WTC11 (cell line): Measurements from ENCODE around the gene RITA1.

ENCODE experiments used
- FOXP1 ChIP-seq: sonication (generic); formaldehyde crosslinking; IDR thresholded peaks from 2 replicates; pipeline ENCODE4 v1.8.0; 2022; ENCODE audit warnings: missing genetic modification reagents, mild to moderate bottlenecking, moderate library complexity, borderline replicate concordance
- JUN ChIP-seq: sonication (generic); formaldehyde crosslinking; IDR thresholded peaks from 2 replicates; pipeline ENCODE4 v1.8.0; 2023; ENCODE audit warnings: mild to moderate bottlenecking, missing genetic modification reagents
- KAT7 ChIP-seq: sonication (generic); formaldehyde crosslinking; IDR thresholded peaks from 2 replicates; pipeline ENCODE4 v1.8.1; 2023; ENCODE audit warnings: missing genetic modification reagents, mild to moderate bottlenecking, borderline replicate concordance
- RELA ChIP-seq: sonication (generic); formaldehyde crosslinking; IDR thresholded peaks from 2 replicates; pipeline ENCODE4 v1.8.1; 2022; ENCODE audit warnings: missing genetic modification reagents, mild to moderate bottlenecking, borderline replicate concordance
- SMAD3 ChIP-seq: sonication (generic); formaldehyde crosslinking; IDR thresholded peaks from 2 replicates; pipeline ENCODE4 v1.8.0; 2022; ENCODE audit warnings: missing genetic modification reagents, mild to moderate bottlenecking, borderline replicate concordance
- ZNF317 ChIP-seq: sonication (generic); formaldehyde crosslinking; IDR thresholded peaks from 2 replicates; pipeline ENCODE4 v1.8.1; 2023; ENCODE audit warnings: low read depth, mild to moderate bottlenecking, moderate library complexity, missing genetic modification reagents, borderline replicate concordance
- TF ChIP-seq, protein P1 (sequence below): fragments of 200-600 bp; IDR thresholded peaks from 2 replicates; pipeline ENCODE4 v1.8.0; 2022; ENCODE audit warnings: antibody characterized with exemption
- TF ChIP-seq, protein P2 (sequence below): sonication (generic); formaldehyde crosslinking; IDR thresholded peaks from 2 replicates; pipeline ENCODE4 v1.8.0; 2023; ENCODE audit warnings: missing genetic modification reagents, mild to moderate bottlenecking, borderline replicate concordance
- TF ChIP-seq, protein P3 (sequence below): sonication (generic); formaldehyde crosslinking; IDR thresholded peaks from 2 replicates; pipeline ENCODE4 v1.8.1; 2022; ENCODE audit warnings: low read depth, missing genetic modification reagents, borderline replicate concordance
- TF ChIP-seq, protein P4 (sequence below): sonication (generic); formaldehyde crosslinking; IDR thresholded peaks from 2 replicates; pipeline ENCODE4 v1.8.1; 2023; ENCODE audit warnings: mild to moderate bottlenecking, moderate library complexity, missing genetic modification reagents

DNA sequence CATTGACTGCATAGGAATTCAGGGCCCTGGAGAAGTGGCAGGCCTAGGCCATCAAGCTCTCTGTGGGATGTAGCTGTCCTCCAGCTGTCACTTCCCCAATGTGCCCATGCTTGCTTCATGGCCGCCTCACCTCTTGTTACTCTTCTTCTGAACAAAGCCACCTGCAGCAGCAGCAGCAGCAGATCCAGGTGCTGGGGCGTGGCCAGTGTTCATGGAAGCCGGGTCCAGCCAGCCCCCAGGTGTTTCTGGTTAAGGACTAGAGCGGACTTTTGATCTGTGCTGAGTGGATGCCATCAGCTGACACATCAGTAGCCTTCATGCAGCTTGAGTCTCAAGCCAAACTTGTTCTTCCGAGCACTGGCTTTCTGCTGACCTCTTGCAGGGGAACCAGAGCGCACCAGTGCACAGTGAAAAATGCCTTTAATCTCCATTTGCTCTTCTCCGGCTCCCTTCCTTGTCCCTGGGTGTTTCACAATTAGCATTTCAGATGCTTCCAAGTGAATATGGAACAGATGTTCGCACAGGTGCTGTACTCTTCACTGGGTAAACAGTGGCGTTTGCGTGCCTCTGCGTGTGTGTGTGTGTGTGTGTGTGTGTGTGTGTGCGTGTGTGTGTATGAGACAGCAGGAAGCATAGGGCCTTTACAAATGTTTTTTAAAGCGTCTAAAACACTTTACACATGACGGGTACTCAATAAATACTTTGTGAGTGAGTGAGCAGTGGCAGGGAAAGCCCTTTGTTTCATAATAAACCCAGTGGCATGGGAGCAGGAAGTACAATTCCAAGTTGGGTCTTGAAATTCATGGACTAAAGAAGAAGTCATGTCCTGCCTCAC is 55.9 kb downstream of the RITA1 start:
- TF ChIP-seq SMAD3 (CRISPR knock-in tag) (no peak), ZNF317 (CRISPR knock-in tag) (no peak), RELA (CRISPR knock-in tag) (no peak), JUN (no peak), KAT7 (CRISPR knock-in tag) (no peak), FOXP1 (CRISPR knock-in tag) (no peak)
- TF ChIP-seq, protein P1, sequence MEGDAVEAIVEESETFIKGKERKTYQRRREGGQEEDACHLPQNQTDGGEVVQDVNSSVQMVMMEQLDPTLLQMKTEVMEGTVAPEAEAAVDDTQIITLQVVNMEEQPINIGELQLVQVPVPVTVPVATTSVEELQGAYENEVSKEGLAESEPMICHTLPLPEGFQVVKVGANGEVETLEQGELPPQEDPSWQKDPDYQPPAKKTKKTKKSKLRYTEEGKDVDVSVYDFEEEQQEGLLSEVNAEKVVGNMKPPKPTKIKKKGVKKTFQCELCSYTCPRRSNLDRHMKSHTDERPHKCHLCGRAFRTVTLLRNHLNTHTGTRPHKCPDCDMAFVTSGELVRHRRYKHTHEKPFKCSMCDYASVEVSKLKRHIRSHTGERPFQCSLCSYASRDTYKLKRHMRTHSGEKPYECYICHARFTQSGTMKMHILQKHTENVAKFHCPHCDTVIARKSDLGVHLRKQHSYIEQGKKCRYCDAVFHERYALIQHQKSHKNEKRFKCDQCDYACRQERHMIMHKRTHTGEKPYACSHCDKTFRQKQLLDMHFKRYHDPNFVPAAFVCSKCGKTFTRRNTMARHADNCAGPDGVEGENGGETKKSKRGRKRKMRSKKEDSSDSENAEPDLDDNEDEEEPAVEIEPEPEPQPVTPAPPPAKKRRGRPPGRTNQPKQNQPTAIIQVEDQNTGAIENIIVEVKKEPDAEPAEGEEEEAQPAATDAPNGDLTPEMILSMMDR = no peak
- TF ChIP-seq, protein P2, sequence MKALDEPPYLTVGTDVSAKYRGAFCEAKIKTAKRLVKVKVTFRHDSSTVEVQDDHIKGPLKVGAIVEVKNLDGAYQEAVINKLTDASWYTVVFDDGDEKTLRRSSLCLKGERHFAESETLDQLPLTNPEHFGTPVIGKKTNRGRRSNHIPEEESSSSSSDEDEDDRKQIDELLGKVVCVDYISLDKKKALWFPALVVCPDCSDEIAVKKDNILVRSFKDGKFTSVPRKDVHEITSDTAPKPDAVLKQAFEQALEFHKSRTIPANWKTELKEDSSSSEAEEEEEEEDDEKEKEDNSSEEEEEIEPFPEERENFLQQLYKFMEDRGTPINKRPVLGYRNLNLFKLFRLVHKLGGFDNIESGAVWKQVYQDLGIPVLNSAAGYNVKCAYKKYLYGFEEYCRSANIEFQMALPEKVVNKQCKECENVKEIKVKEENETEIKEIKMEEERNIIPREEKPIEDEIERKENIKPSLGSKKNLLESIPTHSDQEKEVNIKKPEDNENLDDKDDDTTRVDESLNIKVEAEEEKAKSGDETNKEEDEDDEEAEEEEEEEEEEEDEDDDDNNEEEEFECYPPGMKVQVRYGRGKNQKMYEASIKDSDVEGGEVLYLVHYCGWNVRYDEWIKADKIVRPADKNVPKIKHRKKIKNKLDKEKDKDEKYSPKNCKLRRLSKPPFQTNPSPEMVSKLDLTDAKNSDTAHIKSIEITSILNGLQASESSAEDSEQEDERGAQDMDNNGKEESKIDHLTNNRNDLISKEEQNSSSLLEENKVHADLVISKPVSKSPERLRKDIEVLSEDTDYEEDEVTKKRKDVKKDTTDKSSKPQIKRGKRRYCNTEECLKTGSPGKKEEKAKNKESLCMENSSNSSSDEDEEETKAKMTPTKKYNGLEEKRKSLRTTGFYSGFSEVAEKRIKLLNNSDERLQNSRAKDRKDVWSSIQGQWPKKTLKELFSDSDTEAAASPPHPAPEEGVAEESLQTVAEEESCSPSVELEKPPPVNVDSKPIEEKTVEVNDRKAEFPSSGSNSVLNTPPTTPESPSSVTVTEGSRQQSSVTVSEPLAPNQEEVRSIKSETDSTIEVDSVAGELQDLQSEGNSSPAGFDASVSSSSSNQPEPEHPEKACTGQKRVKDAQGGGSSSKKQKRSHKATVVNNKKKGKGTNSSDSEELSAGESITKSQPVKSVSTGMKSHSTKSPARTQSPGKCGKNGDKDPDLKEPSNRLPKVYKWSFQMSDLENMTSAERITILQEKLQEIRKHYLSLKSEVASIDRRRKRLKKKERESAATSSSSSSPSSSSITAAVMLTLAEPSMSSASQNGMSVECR (CRISPR knock-in tag) = no peak
- TF ChIP-seq, protein P3, sequence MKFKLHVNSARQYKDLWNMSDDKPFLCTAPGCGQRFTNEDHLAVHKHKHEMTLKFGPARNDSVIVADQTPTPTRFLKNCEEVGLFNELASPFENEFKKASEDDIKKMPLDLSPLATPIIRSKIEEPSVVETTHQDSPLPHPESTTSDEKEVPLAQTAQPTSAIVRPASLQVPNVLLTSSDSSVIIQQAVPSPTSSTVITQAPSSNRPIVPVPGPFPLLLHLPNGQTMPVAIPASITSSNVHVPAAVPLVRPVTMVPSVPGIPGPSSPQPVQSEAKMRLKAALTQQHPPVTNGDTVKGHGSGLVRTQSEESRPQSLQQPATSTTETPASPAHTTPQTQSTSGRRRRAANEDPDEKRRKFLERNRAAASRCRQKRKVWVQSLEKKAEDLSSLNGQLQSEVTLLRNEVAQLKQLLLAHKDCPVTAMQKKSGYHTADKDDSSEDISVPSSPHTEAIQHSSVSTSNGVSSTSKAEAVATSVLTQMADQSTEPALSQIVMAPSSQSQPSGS (CRISPR knock-in tag) = no peak
- TF ChIP-seq, protein P4, sequence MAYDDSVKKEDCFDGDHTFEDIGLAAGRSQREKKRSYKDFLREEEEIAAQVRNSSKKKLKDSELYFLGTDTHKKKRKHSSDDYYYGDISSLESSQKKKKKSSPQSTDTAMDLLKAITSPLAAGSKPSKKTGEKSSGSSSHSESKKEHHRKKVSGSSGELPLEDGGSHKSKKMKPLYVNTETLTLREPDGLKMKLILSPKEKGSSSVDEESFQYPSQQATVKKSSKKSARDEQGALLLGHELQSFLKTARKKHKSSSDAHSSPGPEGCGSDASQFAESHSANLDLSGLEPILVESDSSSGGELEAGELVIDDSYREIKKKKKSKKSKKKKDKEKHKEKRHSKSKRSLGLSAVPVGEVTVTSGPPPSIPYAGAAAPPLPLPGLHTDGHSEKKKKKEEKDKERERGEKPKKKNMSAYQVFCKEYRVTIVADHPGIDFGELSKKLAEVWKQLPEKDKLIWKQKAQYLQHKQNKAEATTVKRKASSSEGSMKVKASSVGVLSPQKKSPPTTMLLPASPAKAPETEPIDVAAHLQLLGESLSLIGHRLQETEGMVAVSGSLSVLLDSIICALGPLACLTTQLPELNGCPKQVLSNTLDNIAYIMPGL (CRISPR knock-in tag) = no peak
